CD4-positive, alpha-beta T cell treated with Interleukin-15 for 4 hours (primary cell): Measurements from ENCODE around the gene FGF1.
A peak's percentile ranks its signal among the peaks of the same experiment; 100 is the strongest.

Source experiments
- DNase-seq: peaks from one replicate; pipeline ENCODE4 v3.0.0-alpha.2; 2020; ENCODE audit warnings: low spot score

The FGF1 gene

DNA sequence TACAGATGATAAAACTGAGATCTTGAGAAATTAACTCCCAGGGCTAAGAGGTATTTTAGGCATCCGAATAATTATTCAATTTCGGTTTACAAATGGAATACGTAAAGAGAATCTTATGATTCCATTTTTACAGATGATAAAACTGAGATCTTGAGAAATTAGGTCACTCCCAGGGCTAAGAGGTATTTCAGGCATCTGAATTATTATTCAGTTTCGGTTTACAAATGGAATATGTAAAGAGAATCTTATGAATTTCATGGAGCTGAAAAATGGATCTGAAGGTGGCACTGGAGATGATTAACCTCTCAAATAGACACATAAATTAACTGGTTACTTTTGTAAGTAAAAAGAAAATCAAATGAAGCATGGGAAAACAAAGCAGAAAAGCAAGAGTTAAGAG, 44.2 kb downstream of the FGF1 start:
- DNase-seq = no peak

DNA sequence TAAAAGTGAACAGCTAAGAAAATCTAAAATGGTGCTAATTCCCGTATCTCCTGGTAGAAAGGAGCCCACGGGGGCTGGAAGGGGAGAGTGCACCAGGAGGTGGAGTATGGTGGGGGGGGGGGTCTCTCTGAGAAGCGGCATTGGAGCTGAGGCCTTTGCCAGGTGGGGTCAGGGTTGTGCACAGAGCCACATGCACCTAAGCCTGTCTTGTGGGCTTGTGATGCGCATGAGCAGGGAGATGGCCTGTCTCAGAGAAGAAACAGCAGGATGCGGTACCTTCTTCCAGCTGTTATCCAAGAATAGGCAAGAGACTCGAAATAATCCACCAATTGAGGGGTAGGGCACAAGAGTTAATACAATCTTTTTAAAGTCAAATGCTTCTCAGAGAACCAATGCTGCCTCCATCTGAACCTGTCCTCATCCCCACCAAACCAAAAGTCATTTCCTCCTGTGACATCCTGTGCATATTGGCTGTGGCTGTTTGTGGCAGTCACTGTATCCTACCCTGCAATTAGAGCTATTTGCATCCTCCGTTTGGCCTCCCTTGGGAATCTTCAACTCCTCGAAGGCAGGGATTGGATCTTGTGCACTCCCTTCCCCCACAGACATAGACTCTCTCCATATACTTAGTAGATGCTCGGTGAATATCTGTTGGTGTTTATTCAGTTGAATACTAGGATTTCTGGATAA, 45.4 kb downstream of the FGF1 start:
- DNase-seq = no peak

DNA sequence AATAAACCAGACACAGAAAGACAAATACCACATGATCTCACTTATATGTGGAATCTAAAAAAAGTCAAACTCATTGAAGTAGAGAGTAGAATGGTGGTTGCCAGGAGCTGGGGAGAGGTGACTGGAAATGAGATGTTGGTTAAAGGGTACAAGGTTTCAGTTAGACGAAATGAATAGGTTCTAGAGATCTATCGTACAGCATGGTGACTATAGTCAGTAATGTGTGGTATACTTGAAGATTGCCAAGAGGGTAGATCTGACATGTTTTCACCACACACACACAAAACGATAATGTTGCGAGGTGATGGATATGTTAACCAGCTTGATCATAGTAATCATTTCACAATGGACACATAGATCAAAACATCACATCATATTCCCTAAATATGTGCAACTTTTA, 46.4 kb downstream of the FGF1 start:
- no peak for DNase-seq

DNA sequence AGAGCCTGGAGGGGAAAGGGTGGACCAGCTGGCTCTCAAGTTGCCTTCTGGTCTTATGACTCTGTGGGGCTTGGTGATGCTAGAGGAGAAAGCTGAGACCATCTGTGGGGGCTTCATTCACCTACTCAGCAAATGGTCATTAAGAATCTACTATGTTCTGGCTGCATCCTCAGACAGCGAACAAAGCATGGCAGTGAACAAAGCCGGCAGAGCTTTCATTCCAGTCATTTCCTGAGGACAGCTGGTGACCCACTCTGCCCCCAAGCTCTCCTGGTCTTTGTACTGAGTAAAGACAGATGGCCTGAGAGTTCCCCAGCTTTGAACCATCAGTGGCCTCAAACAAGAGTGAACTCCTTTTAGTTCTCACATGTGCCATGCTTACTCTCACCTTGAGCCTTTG, 48.0 kb downstream of the FGF1 start:
- no peak for DNase-seq

DNA sequence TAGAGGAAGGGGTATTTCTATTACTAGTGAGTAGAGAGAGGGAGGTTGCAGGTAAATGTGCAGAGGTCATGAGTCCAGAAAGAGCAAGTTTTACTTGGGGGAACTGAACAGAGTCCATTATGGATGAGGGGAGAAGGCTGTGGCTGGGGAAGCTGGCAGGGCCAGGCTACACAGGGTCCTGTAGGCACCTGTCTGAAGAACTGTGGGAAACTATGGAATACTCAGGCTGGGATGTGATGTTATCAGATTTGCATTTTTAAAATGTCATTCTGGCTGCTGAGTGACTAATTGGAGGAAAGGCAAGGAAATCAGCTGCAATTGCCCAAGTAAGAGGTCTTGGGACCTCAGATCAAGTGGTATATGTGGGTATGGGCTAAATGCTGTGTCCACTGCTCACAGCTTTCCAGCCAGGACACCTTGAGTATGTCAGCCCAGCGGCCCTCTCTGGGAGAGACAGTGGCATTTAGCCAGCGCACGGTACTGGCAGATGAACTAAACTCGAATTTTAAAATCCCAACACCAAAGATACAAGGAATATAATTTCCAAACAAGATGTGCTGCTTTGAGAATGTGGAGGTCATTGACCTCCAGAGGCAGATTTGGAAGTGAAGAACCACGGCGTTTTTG, 49.1 kb downstream of the FGF1 start:
- no peak for DNase-seq

DNA sequence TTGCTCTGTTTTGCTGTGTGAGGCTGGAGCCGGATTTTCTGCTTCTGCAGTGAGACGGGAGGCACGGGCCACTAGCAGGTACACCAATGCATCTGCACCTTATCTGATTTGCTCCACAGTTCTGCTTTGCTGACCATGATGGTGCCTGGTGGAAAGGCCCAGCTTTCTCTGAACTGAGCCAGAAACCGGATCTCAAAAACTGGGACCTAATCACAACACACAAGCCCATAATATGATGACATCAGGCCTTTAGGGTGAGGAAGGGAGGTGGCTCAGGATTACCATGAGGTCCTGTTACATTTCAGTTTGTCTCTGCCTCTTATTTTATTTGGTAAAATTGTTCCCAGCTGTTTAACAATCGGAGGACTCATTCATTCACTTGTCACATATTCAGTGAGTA, 49.8 kb downstream of the FGF1 start:
- DNase-seq = no peak

DNA sequence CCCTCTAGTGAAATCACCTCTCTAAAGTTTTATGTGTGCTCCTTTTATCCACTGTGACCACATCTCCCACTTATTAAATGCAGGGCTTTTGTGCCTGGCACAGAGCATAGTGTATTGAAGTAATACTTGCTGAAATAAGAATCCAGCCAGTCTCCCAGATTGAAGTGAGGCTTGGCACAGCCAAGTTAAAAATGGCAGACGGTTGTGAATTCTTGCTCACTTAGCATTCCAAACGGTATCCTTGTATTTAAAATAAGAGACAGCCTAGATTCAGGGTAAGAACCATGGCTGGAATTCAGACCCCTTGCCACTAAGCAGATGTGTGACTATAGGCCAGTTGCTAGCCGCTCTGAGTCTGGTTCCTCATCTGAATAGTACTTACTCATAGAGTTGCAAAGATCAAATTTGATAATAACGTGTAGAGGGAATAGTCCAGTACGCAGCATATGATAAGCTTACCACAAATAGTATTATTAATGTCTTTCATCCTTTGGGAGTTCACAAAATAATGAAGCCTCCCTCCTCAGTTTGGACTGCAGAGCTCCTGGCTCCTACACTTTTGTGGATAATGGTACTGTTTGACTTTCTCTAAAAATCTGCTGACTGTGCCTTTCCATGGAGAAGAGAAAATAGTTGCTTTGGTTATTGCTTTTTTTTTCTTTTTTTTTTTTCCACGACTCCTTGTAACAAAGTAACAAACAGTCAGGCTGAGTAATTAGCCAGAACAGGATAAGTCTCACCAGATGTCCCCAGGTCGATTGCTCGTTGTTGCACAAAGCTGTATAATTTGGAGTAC, 51.5 kb downstream of the FGF1 start:
- no peak for DNase-seq

DNA sequence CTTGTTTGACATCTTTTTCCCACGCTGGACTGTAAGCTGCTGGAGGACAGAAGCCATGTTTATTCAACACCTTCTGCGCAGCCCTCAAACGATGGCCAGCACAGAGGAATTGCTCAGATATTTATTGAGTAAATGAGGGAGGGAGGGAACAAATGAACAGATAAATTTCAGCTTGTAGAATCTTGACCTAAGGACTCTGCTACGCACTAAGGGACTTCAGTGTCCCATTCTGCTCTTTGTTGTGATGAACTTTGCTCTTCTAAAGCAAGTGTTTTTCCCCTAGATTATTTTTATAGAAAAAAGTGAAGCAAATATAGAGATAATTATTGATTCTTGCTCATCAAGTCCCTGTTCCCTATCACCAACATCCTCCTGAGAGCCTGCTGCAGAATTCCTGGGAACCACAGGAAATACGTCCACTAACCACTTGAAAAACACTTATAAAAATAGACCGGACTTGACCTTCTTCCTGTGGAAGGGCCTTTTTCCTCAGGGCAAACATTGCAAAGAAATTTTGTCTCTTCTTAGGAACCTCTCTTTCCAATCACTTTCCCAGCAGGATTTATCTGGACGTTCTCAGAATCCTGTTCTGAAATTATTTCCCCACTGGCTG, 54.9 kb downstream of the FGF1 start:
- no peak for DNase-seq

DNA sequence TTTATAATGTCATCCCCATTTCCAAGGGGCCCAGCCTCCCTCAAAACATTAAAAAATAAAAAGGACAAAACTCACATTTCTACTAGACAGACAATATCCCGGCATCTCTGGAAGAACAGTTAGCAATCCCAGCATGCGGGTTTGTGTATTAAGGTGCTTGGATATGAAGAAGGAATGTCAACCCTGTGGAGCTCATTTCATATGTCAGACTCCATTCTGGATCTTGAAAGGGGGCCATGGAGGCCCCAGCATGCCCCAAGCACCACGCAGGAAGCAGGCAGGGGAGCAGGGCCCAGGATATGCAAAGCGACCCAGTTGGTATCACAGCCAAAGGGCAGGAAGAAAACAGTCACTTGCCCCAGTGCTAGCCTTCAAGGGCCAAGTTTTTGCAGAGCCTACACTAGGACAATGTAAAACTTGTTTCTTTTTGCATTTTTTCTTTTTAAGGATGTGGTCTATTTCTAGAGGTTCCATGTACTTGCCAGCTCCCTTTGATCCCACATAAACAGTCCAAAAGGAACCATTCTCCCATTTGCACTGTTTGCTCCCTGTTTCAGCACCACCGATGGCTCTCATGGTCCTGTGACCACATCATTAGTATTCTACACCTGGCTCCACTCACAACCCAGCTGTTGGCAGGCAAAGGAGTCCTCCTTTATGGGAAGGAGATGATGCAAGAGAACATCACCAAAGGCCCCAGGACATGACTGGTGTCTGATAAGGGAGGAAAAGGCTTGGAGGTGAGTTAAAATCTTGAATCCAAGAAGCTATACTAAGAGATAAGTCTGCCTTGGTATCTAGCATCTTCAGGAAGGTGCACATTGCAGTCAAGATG, 58.3 kb downstream of the FGF1 start:
- DNase-seq = no peak

DNA sequence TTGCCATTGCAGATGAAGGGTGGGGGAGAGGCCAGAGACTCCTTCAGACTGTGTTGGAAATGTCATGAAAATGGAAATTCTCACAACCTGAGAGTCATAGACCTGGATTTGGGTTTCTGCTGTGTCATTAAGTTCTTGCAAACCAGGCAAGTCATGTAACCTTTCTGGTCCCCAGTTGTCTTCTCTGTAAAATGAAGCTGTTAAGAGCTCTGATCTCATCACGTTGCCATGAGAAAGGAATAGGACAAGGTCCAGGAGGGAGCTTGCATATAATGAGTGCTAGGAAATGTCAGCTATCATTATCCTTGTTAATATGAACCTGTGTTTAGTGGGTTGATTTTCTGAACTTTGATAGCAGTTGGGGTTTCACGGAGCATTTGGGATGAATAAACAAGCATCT, 59.1 kb downstream of the FGF1 start:
- DNase-seq = no peak

DNA sequence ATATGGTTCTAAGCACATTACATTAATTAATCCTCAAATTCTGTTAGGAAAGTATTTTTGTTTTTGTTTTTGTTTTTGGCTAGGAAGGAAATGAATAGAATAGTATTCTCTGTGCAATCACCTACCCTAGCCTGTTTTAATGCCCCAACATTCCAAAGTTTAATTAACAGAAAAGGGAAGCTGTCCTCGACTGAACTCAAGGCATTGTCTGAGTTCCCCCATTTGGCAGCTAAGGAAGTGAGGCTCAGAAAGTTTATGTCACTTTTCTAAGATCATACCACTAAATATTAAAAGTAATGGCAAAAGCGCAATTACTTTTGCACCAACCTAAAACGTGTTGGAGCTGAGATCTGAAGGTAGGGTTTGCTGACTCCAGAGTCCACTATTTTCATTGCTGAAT, 59.8 kb downstream of the FGF1 start:
- DNase-seq = no peak

DNA sequence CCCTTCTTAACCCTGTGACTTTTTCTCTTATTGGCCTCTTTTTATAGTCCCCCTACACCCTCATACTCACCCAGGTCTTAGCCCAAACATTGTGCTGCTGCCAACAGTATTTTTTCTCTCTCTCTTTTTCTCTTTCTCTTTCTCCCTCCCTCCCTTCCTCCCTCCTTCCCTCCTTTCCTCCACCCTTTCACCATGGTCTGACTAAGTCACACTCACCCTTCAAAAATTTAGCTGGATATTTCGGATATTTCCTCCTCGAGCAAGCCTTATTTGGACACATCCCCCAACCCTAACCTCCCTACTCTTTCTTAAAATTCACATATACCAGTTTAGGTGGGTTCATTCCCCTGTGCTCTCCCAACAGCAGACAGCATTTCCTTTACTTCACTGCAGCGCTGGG, 64.7 kb downstream of the FGF1 start:
- no peak for DNase-seq

DNA sequence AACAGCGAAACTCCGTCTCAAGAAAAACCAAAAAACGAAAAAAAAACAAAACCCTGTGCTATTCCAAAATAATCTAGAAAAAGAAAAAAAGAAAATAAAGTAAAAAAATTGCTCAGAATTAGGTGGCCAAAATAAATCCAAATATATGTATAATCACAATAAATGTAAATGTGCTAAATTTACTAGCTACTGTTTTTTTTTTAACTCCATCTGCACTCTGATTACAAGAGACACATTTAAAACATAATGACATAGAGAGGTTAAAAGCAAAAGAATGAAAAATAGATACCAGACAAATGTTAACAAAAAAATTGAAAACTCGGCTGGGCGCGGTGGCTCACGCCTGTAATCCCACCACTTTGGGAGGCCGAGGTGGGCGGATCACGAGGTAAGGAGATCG, 66.1 kb downstream of the FGF1 start:
- DNase-seq = no peak

DNA sequence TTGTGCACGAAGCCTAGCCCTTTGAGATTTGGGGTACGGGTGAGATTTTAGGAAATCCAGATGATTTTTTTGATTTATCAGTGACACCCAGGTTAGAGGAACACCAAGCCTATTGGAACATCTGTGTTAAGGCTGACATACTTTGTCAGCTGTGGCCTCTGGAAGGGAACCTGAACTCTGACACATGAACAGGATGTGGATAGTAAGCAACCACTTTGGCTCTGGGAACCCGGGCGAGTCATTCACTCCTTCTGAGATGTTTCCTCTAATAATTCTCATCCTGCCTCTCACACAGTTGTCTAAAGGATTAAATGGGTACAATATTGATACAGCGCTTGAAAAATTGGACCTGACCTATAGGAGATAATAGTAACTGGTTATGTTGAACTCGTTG, 67.8 kb downstream of the FGF1 start:
- DNase-seq = no peak

DNA sequence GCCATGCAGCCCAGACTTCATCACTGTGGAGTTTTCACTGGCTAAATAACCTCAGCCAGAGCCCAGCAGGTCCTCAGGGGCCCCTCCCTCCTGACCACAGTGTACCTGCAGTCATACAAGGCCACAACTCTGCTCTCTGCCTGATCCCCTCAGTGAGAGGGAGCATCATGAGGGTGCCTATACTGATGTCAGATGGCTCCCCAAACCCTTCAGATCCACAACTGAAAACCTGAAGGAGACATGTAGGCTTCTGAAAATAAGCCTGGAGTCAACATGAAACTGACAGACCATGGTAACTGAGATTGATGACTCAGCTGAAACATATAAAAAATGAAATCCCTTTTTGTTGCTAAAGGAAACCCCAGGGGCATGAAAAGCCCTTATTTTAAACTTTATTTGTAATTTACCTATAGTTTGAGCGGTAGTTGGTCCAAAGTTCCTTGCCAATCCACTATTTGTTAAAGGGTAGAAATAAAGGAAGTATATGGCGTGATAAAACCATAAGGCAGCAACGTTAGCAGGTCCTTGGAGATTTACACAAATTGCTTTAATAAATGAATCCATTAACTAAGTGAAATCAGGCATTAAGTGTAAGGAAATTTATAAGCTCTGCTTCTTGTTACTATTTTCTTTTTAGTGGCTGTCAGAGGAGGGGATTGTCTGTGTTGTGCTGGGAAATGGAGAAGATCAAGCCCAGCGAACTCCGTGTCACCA, 68.3 kb downstream of the FGF1 start:
- no peak for DNase-seq

DNA sequence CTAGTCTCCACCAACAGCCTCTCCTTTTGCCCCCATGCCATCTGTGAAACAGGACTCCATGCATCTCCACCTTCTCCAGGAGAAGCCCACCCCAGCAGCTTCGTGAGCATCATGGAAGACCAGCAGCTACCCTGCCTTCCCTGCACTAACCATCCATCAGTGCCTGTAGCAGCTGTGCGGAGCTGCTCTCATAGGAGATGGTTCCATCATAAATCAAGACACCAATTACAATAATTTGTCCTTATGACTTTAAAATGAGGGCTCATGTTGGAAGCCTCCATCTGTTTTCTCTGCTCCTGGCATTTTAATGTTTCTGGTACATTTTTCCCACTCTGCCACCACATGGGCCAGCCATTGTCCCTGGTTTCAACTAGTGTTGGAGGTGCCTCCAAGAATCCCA, 69.9 kb downstream of the FGF1 start:
- DNase-seq = no peak

DNA sequence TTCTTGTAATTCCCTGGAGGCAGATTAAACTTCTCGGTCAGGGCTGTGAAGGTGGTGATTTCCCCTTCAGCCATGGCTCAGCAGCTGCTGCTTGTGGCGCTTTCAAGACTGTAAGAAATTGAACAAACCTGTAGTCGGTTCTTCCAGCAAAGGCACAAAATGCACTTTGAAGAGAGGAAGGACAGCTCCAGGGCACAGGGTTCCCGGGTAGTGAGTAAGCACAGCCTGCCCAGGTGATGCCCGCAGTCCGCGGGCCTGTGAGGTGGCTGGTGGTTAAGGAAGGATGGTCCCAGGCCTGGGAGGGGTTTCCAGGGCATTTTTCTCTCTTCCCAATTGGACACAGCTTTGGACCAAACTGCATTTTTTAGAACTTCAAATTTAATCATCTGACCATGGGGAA, 71.8 kb downstream of the FGF1 start:
- no peak for DNase-seq

DNA sequence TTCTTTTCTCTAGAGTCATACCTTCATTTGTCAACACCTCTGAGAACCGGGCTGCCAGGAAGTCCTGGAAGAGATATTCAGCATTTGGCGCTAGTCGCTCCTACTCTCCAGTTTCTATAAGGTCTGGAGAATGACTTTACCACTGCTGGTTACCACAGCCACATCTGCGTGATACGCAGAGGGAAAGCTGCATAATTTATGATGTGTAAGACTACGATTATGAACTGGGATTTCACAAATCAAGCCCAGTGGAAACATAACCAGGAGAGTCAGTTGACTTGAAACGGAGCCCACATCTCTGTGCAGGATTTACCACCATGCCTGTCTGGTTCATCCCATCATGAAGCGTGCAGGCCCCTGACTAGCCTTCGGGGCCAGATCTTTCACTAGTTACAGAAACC, 72.6 kb downstream of the FGF1 start:
- DNase-seq = no peak

DNA sequence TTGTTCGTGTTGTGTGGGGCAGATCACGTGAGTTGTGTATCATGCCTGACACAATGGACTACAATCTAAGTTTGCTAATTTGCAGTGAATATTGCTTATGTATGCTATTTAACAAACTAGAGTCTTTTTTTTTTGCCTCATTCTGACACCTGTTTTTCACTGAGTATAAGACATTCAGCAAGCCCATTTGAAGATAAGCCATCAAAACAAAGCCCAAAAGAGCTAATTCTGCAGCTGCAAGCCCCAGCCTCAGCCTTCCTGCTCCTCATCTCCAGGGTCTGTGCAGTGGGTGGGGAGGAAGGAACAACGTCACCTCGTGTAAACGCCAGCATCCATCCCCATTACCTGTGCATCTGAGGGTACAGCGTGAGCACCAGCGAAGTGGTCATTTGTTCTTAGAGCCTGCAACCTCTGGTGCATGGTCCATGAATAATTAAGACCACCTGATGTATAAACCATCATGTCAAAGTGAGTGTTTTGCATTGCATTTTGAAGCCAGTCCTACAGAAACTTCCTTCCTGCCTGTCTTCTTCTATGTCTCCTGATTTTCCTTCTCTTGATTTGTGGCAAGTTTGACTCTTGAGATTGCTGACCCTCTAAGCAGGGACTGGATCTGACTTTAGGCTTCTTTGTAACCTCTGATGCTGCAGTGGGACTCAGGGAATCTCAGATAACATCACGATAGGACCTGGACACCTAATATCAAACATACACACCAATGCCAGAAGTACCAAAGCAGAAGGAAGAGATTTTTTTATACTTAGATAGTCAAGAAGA, 73.2 kb downstream of the FGF1 start:
- DNase-seq = no peak

DNA sequence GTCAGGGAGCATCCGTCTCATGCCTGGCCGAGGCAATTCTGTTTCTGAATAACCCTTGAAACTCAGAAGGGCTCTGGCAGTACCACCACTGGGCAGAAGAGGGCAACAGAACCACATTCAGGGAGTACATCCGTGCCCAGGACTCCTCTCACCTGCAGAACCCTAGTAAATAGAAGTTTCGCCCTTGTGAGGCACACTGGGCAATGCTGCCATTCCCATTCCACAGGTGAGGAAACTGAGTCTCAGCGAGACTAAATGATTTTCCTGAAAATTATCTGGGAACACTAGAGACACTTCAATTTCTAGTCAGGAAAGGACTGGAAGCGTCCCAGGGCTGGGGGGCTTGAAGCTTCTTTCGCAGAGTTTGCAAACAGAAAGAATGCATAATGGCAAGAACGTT, 74.7 kb downstream of the FGF1 start:
- DNase-seq = peak; percentile 51
